HCT116 (cell line): ENCODE data around the gene SYT7. TPM values are rescaled to one million over a fixed set of nuclear protein-coding genes. Genes with fewer than 3 reads are reported as not detected.

Experiments
- ATAC-seq: fragments of 200-7000 bp; cut with Tn5 transposase; 2 replicates; pipeline ENCODE4 v1.9.1; 2020; ENCODE audit warnings: mild to moderate bottlenecking, moderate library complexity
- BruUV-seq: library from RNA; stranded (reverse); fragments of 400-500 nt; replicated peaks from 2 replicates; lab custom pipeline; 2021; lab: Mats Ljungman, UMichigan
- CTCF ChIA-PET: fragments of 300-600 bp; sonication (Branson Sonifier 250); formaldehyde crosslinking; loops from one replicate; lab custom pipeline; 2021; ENCODE audit warnings: antibody characterized with exemption; lab: Charles Lee
- POLR2A ChIA-PET: fragments of 300-600, 350-600 bp; sonication (Branson Sonifier 250); formaldehyde crosslinking; loops from one replicate; lab custom pipeline; 2021; ENCODE audit warnings: antibody characterized with exemption; lab: Charles Lee
- RAD21 ChIA-PET, 2 experiments: fragments of 300-600 bp; sonication (Branson Sonifier 250); formaldehyde crosslinking; loops; one replicate each; lab custom pipeline; 2023; ENCODE audit warnings: low total read pairs in 2 of 2; ENCODE audit not compliant: uncharacterized antibody in 2 of 2, unreplicated experiment in 2 of 2, low non-redundant PET in 1 of 2; lab: Charles Lee
- DNase-seq: peaks from one replicate; pipeline ENCODE4 v3.0.0-alpha.2; 2010; ENCODE audit warnings: low read depth, low spot score
- H2AFZ ChIP-seq: fragments of 200-600 bp; shearing (Covaris generic), sonication (generic); 2 replicates; pipeline ENCODE4 v1.6.1; 2017; ENCODE audit warnings: low read depth, mixed run types, mixed read lengths, antibody characterized with exemption, low read length; ENCODE audit not compliant: poor library complexity, severe bottlenecking
- H3K27ac ChIP-seq: 2 replicates; pipeline ENCODE4 v1.5.1; 2012; ENCODE audit warnings: low read depth, low read length
- H3K27me3 ChIP-seq: fragments of 200-600 bp; sonication (generic); 2 replicates; pipeline ENCODE4 v1.6.1; 2016; ENCODE audit warnings: mixed run types, low read length, mixed read lengths; ENCODE audit not compliant: insufficient read depth
- H3K36me3 ChIP-seq, 2 experiments: fragments of 200-500 bp in 1 of 2; fragments of 200-600 bp in 1 of 2; sonication (Bioruptor generic) in 1 of 2; sonication (generic) in 1 of 2; 2 replicates each; pipeline versions ENCODE4 v1.5.1 to v1.6.1; 2014 to 2016; ENCODE audit warnings: low read length in 2 of 2, inconsistent platforms in 1 of 2, mixed read lengths in 1 of 2, mixed run types in 1 of 2; ENCODE audit not compliant: insufficient read depth in 2 of 2, control insufficient read depth in 1 of 2
- H3K4me1 ChIP-seq, 2 experiments: fragments of 200-600 bp in 1 of 2; sonication (generic) in 1 of 2; 2 replicates each; pipeline versions ENCODE4 v1.5.1 to v1.6.1; 2012 to 2017; ENCODE audit warnings: low read length in 2 of 2, inconsistent platforms in 1 of 2, mild to moderate bottlenecking in 1 of 2, mixed read lengths in 1 of 2, mixed run types in 1 of 2, moderate library complexity in 1 of 2; ENCODE audit not compliant: insufficient read depth in 2 of 2, control insufficient read depth in 1 of 2
- H3K4me2 ChIP-seq: fragments of 200-600 bp; sonication (generic); 2 replicates; pipeline ENCODE4 v1.6.1; 2017; ENCODE audit warnings: mixed run types, low read length, mixed read lengths
- H3K4me3 ChIP-seq, 2 experiments: fragments of 200-600 bp in 1 of 2; sonication (generic) in 1 of 2; replicated peaks in 1 of 2; 2 replicates each; pipeline ENCODE4 v1.5.1; 2011 to 2016; ENCODE audit warnings: low read length in 2 of 2, control low read depth in 1 of 2, low read depth in 1 of 2, mild to moderate bottlenecking in 1 of 2, mixed read lengths in 1 of 2, mixed run types in 1 of 2
- H3K79me2 ChIP-seq: fragments of 200-600 bp; sonication (generic); 2 replicates; pipeline ENCODE4 v1.6.1; 2017; ENCODE audit warnings: mild to moderate bottlenecking, mixed run types, low read length, moderate library complexity, mixed read lengths; ENCODE audit not compliant: insufficient read depth
- H3K9ac ChIP-seq: fragments of 200-600 bp; sonication (generic); 2 replicates; pipeline ENCODE4 v1.6.1; 2016; ENCODE audit warnings: low read length, mixed read lengths
- H3K9me2 ChIP-seq: fragments of 200-600 bp; sonication (generic), shearing (Covaris generic); 2 replicates; pipeline ENCODE4 v1.6.1; 2017; ENCODE audit warnings: mixed run types, mild to moderate bottlenecking, moderate library complexity; ENCODE audit not compliant: insufficient read depth
- H3K9me3 ChIP-seq, 2 experiments: fragments of 200-500 bp in 1 of 2; fragments of 200-600 bp in 1 of 2; sonication (Bioruptor generic) in 1 of 2; sonication (generic) in 1 of 2; 2 replicates each; pipeline ENCODE4 v1.6.1; 2014 to 2017; ENCODE audit warnings: low read length in 2 of 2, mixed read lengths in 2 of 2, inconsistent platforms in 1 of 2, low read depth in 1 of 2, mild to moderate bottlenecking in 1 of 2, mixed run types in 1 of 2, moderate library complexity in 1 of 2; ENCODE audit not compliant: control insufficient read depth in 1 of 2, insufficient read depth in 1 of 2
- H4K20me1 ChIP-seq: fragments of 200-600 bp; sonication (generic), shearing (Covaris generic); 2 replicates; pipeline ENCODE4 v1.6.1; 2017; ENCODE audit warnings: mixed run types, mild to moderate bottlenecking, moderate library complexity; ENCODE audit not compliant: insufficient read depth
- CBX3 ChIP-seq: IDR thresholded peaks from 2 replicates; pipeline ENCODE4 v1.6.1; 2012; ENCODE audit warnings: low read depth
- CEBPB ChIP-seq: IDR thresholded peaks from 2 replicates; pipeline ENCODE4 v1.6.1; 2012; ENCODE audit warnings: low read depth
- EGR1 ChIP-seq: IDR thresholded peaks from 2 replicates; pipeline ENCODE4 v1.6.1; 2012; ENCODE audit warnings: low read depth
- ELF1 ChIP-seq: IDR thresholded peaks from 2 replicates; pipeline ENCODE4 v1.6.1; 2012; ENCODE audit warnings: low read depth, borderline replicate concordance
- EZH2 ChIP-seq: fragments of 200-600 bp; sonication (generic); IDR thresholded peaks from 2 replicates; pipeline ENCODE4 v1.6.1; 2017; ENCODE audit warnings: antibody characterized with exemption, mixed run types
- EZH2phosphoT487 ChIP-seq: fragments of 200-600 bp; IDR thresholded peaks from 2 replicates; pipeline ENCODE4 v1.6.1; 2018; ENCODE audit warnings: antibody characterized with exemption, borderline replicate concordance
- FOSL1 ChIP-seq: IDR thresholded peaks from 2 replicates; pipeline ENCODE4 v1.6.1; 2012; ENCODE audit warnings: low read depth
- JUND ChIP-seq: IDR thresholded peaks from 2 replicates; pipeline ENCODE4 v1.6.1; 2012
- POLR2AphosphoS5 ChIP-seq: IDR thresholded peaks from 2 replicates; pipeline ENCODE4 v1.6.1; 2011; ENCODE audit warnings: mild to moderate bottlenecking, low read depth, low read length, moderate library complexity
- RAD21 ChIP-seq: IDR thresholded peaks from 2 replicates; pipeline ENCODE4 v1.6.1; 2012; ENCODE audit warnings: low read depth, mild to moderate bottlenecking
- REST ChIP-seq: IDR thresholded peaks from 2 replicates; pipeline ENCODE4 v1.6.1; 2012; ENCODE audit warnings: low read depth
- SIN3A ChIP-seq: IDR thresholded peaks from 2 replicates; pipeline ENCODE4 v1.6.1; 2012; ENCODE audit warnings: low read depth
- SP1 ChIP-seq: IDR thresholded peaks from 2 replicates; pipeline ENCODE4 v1.6.1; 2012; ENCODE audit warnings: low read depth
- SRF ChIP-seq: IDR thresholded peaks from 2 replicates; pipeline ENCODE4 v1.6.1; 2012; ENCODE audit warnings: low read depth
- TCF7L2 ChIP-seq: IDR thresholded peaks from 2 replicates; pipeline ENCODE4 v1.7.0; 2011; ENCODE audit warnings: borderline replicate concordance, inconsistent platforms; ENCODE audit not compliant: insufficient read depth, insufficient read length; ENCODE audit errors: extremely low read depth
- YY1 ChIP-seq: IDR thresholded peaks from 2 replicates; pipeline ENCODE4 v1.6.1; 2011; ENCODE audit warnings: low read length, low read depth, moderate library complexity, mild to moderate bottlenecking; ENCODE audit not compliant: insufficient replicate concordance; ENCODE audit errors: extremely low read depth
- ZBTB33 ChIP-seq: IDR thresholded peaks from 2 replicates; pipeline ENCODE4 v1.6.1; 2011; ENCODE audit warnings: mild to moderate bottlenecking, low read length, moderate library complexity; ENCODE audit not compliant: insufficient replicate concordance; ENCODE audit errors: extremely low read depth
- ZFX ChIP-seq: fragments of 450-650 bp; IDR thresholded peaks from 2 replicates; pipeline ENCODE4 v1.6.1; 2017
- ZNF274 ChIP-seq: fragments of 200-500 bp; sonication (Bioruptor generic); IDR thresholded peaks from 2 replicates; pipeline ENCODE4 v1.6.1; 2014; ENCODE audit warnings: mild to moderate bottlenecking, low read depth, low read length, inconsistent platforms
- intact Hi-C: fragments of 100-400 bp; cut with micrococcal nuclease; formaldehyde crosslinking; loops from 2 replicates; pipeline ENCODE4 v1.10.0; 2022
- total RNA-seq: library from RNA; stranded (reverse); gene quantifications from one replicate; pipeline ENCODE4 v1.2.1, GENCODE V29; 2021; ENCODE audit not compliant: unreplicated experiment
- TF ChIP-seq, protein P1 (sequence below): IDR thresholded peaks from 2 replicates; pipeline ENCODE4 v1.6.1; 2012

The SYT7 gene
- total RNA-seq, 1 experiment from 2014 or later = 27.4 TPM

DNA sequence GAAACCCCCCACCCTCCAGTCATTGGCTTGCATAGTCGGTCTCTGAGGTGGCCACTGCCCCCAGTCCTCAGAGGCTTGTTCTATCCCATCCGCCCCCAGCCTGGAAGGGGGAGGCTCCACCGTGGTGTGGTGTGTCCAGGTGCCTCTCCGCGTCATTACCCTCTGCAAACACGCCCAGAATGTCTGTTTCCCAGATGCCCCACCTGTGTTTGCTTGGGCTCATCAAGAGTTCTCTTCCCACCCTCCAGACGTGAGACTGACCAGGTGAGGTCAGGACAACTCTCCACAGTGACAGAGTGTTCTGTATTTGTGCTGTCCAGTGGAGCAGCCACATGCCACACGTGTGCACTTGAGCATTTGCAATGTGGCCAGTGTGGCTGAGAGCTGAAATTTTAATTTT lies 47.5 kb downstream of the SYT7 start:
- H3K79me2 ChIP-seq = no peaks in the 10 kb centered on the region
- POLR2A ChIA-PET = no interaction called here
- RAD21 ChIA-PET = no interaction called here
- H4K20me1 ChIP-seq = no peaks in the 10 kb centered on the region
- TF ChIP-seq EZH2phosphoT487 (no peak), SP1 (no peak), ZFX (no peak), ZBTB33 (no peak), EGR1 (no peak), FOSL1 (no peak), RAD21 (no peak), POLR2AphosphoS5 (no peak), EZH2 (no peak), SRF (no peak), JUND (no peak), SIN3A (no peak), ZNF274 (no peak), CBX3 (no peak), ELF1 (no peak), CEBPB (no peak), REST (no peak), YY1 (no peak), TCF7L2 (no peak)
- TF ChIP-seq, protein P1, sequence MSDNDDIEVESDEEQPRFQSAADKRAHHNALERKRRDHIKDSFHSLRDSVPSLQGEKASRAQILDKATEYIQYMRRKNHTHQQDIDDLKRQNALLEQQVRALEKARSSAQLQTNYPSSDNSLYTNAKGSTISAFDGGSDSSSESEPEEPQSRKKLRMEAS = no peak
- TF ChIP-seq, all 23 proteins: peak for 0
- ATAC-seq (no peak), DNase-seq (no peak)
- no peak overlapping the region for H3K4me3 ChIP-seq
- H3K9ac ChIP-seq = no peak overlapping the region
- intact Hi-C loops = loop anchor here (5.0 kb wide), 1 partner anchor 94 kb away; no protein-coding TSS in a partner anchor
- CTCF ChIA-PET = no interaction called here
- no peak overlapping the region for H3K4me2 ChIP-seq
- no peak overlapping the region for H2AFZ ChIP-seq
- H3K27ac ChIP-seq = no peak overlapping the region
- no peaks in the 10 kb centered on the region for H3K9me3 ChIP-seq
- H3K36me3 ChIP-seq = no peaks in the 10 kb centered on the region; a peak in 1 of 4 replicates
- BruUV-seq = no TSS peak
- H3K4me1 ChIP-seq = peaks cover 0 to 9% of the 10 kb centered on the region in 2 experiments; a peak in 2 of 4 replicates
- no peaks in the 10 kb centered on the region for H3K9me2 ChIP-seq
- H3K27me3 ChIP-seq = no peaks in the 10 kb centered on the region
